SU-DHL-6 (cell line): Measurements from ENCODE around the gene HOXA9.

ENCODE experiments used
- H2AFZ ChIP-seq: fragments of 200-600 bp; sonication (generic); 2 replicates; pipeline ENCODE4 v1.6.1; 2014; ENCODE audit warnings: low read depth, mild to moderate bottlenecking, moderate library complexity, mixed read lengths, antibody characterized with exemption, low read length; ENCODE audit not compliant: severe bottlenecking
- H3F3A ChIP-seq: fragments of 200-600 bp; shearing (Covaris generic); 2 replicates; pipeline ENCODE4 v1.6.0; 2016; ENCODE audit warnings: antibody characterized with exemption, mild to moderate bottlenecking; ENCODE audit not compliant: insufficient read depth
- H3K27ac ChIP-seq: fragments of 200-600 bp; sonication (generic); 2 replicates; pipeline ENCODE4 v1.5.1; 2016; ENCODE audit warnings: low read depth, mild to moderate bottlenecking, low read length, moderate library complexity, mixed read lengths
- H3K27me3 ChIP-seq: fragments of 200-600 bp; sonication (generic), shearing (Covaris generic); 2 replicates; pipeline ENCODE4 v1.6.0; 2014; ENCODE audit warnings: mild to moderate bottlenecking, low read length
- H3K36me3 ChIP-seq: fragments of 200-600 bp; sonication (generic); 2 replicates; pipeline ENCODE4 v1.6.1; 2014; ENCODE audit warnings: mild to moderate bottlenecking, low read length, mixed read lengths
- H3K4me2 ChIP-seq: fragments of 300-600, 200-600 bp; shearing (Covaris generic), sonication (generic); 2 replicates; pipeline ENCODE4 v1.6.0; 2014; ENCODE audit warnings: low read length, low read depth, mild to moderate bottlenecking; ENCODE audit not compliant: poor library complexity, severe bottlenecking
- H3K4me3 ChIP-seq: fragments of 200-600 bp; sonication (generic); 2 replicates; pipeline ENCODE4 v1.5.1; 2014; ENCODE audit warnings: antibody characterized with exemption, low read length, mild to moderate bottlenecking, mixed read lengths; ENCODE audit not compliant: insufficient read depth, poor library complexity, severe bottlenecking
- H3K79me2 ChIP-seq: fragments of 200-600 bp; sonication (generic); 2 replicates; pipeline ENCODE4 v1.6.1; 2014; ENCODE audit warnings: mild to moderate bottlenecking, low read length, moderate library complexity; ENCODE audit not compliant: insufficient read depth
- H3K9ac ChIP-seq: fragments of 200-600 bp; sonication (generic); 2 replicates; pipeline ENCODE4 v1.7.0; 2014; ENCODE audit warnings: mild to moderate bottlenecking, low read length
- H3K9me2 ChIP-seq: fragments of 200-600 bp; sonication (generic); replicated peaks from 2 replicates; pipeline ENCODE4 v1.6.1; 2014; ENCODE audit warnings: low read length; ENCODE audit not compliant: insufficient read depth
- H3K9me3 ChIP-seq: fragments of 200-600 bp; sonication (generic); 2 replicates; pipeline ENCODE4 v1.6.1; 2014; ENCODE audit warnings: low read length, mixed read lengths; ENCODE audit not compliant: insufficient read depth
- H4K20me1 ChIP-seq: fragments of 200-600 bp; sonication (generic); 2 replicates; pipeline ENCODE4 v1.6.1; 2014; ENCODE audit warnings: low read depth, mild to moderate bottlenecking, antibody characterized with exemption, low read length, moderate library complexity, mixed read lengths
- CTCF ChIP-seq: fragments of 200-600 bp; sonication (generic); IDR thresholded peaks from one replicate; pipeline ENCODE4 v1.5.1; 2017; ENCODE audit warnings: antibody characterized with exemption, mild to moderate bottlenecking, low read length, moderate library complexity; ENCODE audit not compliant: insufficient read depth, poor library complexity, severe bottlenecking
- EZH2phosphoT487 ChIP-seq: fragments of 200-600 bp; sonication (generic), shearing (Covaris generic); conservative IDR thresholded peaks from 2 replicates; pipeline ENCODE4 v1.6.1; 2018; ENCODE audit warnings: mild to moderate bottlenecking, antibody characterized with exemption, low read length, moderate library complexity, mixed read lengths

Gene HOXA9

GRCh38 chr7:27156916-27157701, 8.2 kb downstream of the HOXA9 start:
- H3K9me3 ChIP-seq = no peaks in the 10 kb centered on the region
- H3K4me3 ChIP-seq = peak overlapping the region; percentile 69
- no peaks in the 10 kb centered on the region for H4K20me1 ChIP-seq
- peak overlapping the region; percentile 83 for H3K4me2 ChIP-seq
- 0 out of 2 replicates have a peak, but pooled peaks cover 4% of the 10 kb centered on the region for H3K36me3 ChIP-seq
- peaks cover 17% of the 10 kb centered on the region for H3F3A ChIP-seq
- H3K79me2 ChIP-seq = 0 out of 2 replicates have a peak, but pooled peaks cover 4% of the 10 kb centered on the region
- no peak overlapping the region for H3K27ac ChIP-seq
- TF ChIP-seq EZH2phosphoT487 (no peak), CTCF (no peak)
- H3K27me3 ChIP-seq = no peaks in the 10 kb centered on the region
- peak overlapping the region; percentile 83 for H3K9ac ChIP-seq
- peak overlapping the region; percentile 77 for H2AFZ ChIP-seq
- H3K9me2 ChIP-seq = no peaks in the 10 kb centered on the region

DNA sequence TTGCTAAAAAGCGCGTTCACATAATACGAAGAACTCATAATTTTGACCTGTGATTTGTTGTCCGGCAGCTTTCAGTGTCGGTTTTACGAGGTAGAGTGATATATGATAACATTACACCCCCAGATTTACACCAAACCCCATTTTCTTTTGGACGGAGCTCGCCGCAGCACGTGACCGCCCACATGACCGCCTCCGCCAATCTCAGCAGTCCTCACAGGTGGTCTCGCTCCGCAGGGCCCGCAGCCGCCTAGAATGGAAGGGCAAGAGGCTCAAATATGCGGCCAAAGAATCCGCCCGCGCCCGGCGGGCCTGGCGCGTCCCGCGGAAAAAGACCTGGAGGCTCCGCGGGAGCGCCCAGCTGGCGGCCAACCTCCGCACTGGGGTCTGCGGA, 8.8 kb downstream of the HOXA9 start, which contains the start of gene HOXA7:
TSS of gene HOXA7 (minus strand) at position 168 of the 391 bp plus-strand sequence. CDS start at position 38, 130 bp downstream.
- Histone ChIP-seq H3K27me3 (no peaks in the 10 kb centered on the region), H3K9me2 (no peaks in the 10 kb centered on the region), H3K4me3 (peak within 1 kb of the TSS; percentile 69), H2AFZ (peak within 1 kb of the TSS; percentile 77), H3K4me2 (peak within 1 kb of the TSS; percentile 83), H3K9me3 (no peaks in the 10 kb centered on the region), H3K79me2 (0 out of 2 replicates have a peak, but pooled peaks cover 4% of the 10 kb centered on the region), H4K20me1 (no peaks in the 10 kb centered on the region), H3K9ac (peak within 1 kb of the TSS; percentile 83), H3K27ac (peak within 1 kb of the TSS; percentile 85), H3F3A (peaks cover 17% of the 10 kb centered on the region), H3K36me3 (0 out of 2 replicates have a peak, but pooled peaks cover 4% of the 10 kb centered on the region)
- no peak for TF ChIP-seq EZH2phosphoT487
- TF ChIP-seq CTCF = no peak

GRCh38 chr7:27155816-27156507, 9.4 kb downstream of the HOXA9 start:
- TF ChIP-seq CTCF = no peak
- TF ChIP-seq EZH2phosphoT487 = no peak
- Histone ChIP-seq H3K36me3 (0 out of 2 replicates have a peak, but pooled peaks cover 4% of the 10 kb centered on the region), H3K9ac (peak overlapping the region; percentile 83), H3F3A (peaks cover 17% of the 10 kb centered on the region), H2AFZ (peak overlapping the region; percentile 77), H3K79me2 (0 out of 2 replicates have a peak, but pooled peaks cover 4% of the 10 kb centered on the region), H3K9me2 (no peaks in the 10 kb centered on the region), H3K27me3 (no peaks in the 10 kb centered on the region), H3K4me3 (peak overlapping the region; percentile 69), H3K9me3 (no peaks in the 10 kb centered on the region), H3K4me2 (peak overlapping the region; percentile 83), H4K20me1 (no peaks in the 10 kb centered on the region), H3K27ac (peak overlapping the region; percentile 85)
